Measurements from ENCODE around the gene TBX5. TPM values are rescaled to one million over a fixed set of nuclear protein-coding genes. Genes with fewer than 3 reads are reported as not detected.

Gene TBX5
- total RNA-seq, 1 donor from 2014 or later, result not detected

- Mint-ChIP-seq H3K27me3 (ENCODE audit: low read depth) (peaks cover 100% of the 10 kb centered on the region), H3K27ac (ENCODE audit: unreplicated experiment) (no peak overlapping the region), H3K4me1 (no peaks in the 10 kb centered on the region), H3K36me3 (ENCODE audit: low read depth) (no peaks in the 10 kb centered on the region), H3K4me3 (peak overlapping the region; percentile 31), H3K9me3 (no peaks in the 10 kb centered on the region)
- peak; percentile 51 for TF ChIP-seq CTCF (conservative IDR thresholded peaks at IDR 0.05)
- DNase-seq (ENCODE audit: low read depth, low spot score), result peak; percentile 44
Observed at GRCh38 chr12:114403011-114403689, 2.8 kb downstream of the TBX5 start.

GRCh38 chr12:114402084-114402717, 3.7 kb downstream of the TBX5 start:
- Mint-ChIP-seq H3K36me3 (ENCODE audit: low read depth) (no peaks in the 10 kb centered on the region), H3K9me3 (no peaks in the 10 kb centered on the region), H3K4me1 (no peaks in the 10 kb centered on the region), H3K27ac (ENCODE audit: unreplicated experiment) (no peak overlapping the region), H3K4me3 (no peak overlapping the region), H3K27me3 (ENCODE audit: low read depth) (peaks cover 100% of the 10 kb centered on the region)
- no peak for TF ChIP-seq CTCF (conservative IDR thresholded peaks at IDR 0.05)
- DNase-seq (ENCODE audit: low read depth, low spot score), result no peak

- H3K27me3 Mint-ChIP-seq (ENCODE audit: low read depth), result peaks cover 100% of the 10 kb centered on the region
- H3K36me3 Mint-ChIP-seq (ENCODE audit: low read depth), result no peaks in the 10 kb centered on the region
- no peaks in the 10 kb centered on the region for H3K4me1 Mint-ChIP-seq
- H3K4me3 Mint-ChIP-seq, result no peak overlapping the region
- DNase-seq (ENCODE audit: low read depth, low spot score), result no peak
- H3K27ac Mint-ChIP-seq (ENCODE audit: unreplicated experiment), result no peak overlapping the region
- no peak for TF ChIP-seq CTCF (conservative IDR thresholded peaks at IDR 0.05)
- no peaks in the 10 kb centered on the region for H3K9me3 Mint-ChIP-seq
Observed at GRCh38 chr12:114401328-114402083, 4.4 kb downstream of the TBX5 start.

GRCh38 chr12:114400925-114401324, 5.0 kb downstream of the TBX5 start:
- peaks cover 99% of the 10 kb centered on the region for H3K27me3 Mint-ChIP-seq (ENCODE audit: low read depth)
- no peak overlapping the region for H3K4me3 Mint-ChIP-seq
- H3K4me1 Mint-ChIP-seq, result no peaks in the 10 kb centered on the region

More at GRCh38 chr12:114400925-114401324, 5.0 kb downstream of the TBX5 start:
- DNase-seq (ENCODE audit: low read depth, low spot score), result no peak
- H3K27ac Mint-ChIP-seq (ENCODE audit: unreplicated experiment), result no peak overlapping the region
- H3K9me3 Mint-ChIP-seq, result no peaks in the 10 kb centered on the region
- no peak for TF ChIP-seq CTCF (conservative IDR thresholded peaks at IDR 0.05)
- H3K36me3 Mint-ChIP-seq (ENCODE audit: low read depth), result no peaks in the 10 kb centered on the region

All from neural crest cell (in vitro differentiated cells).